ENCODE data around the gene OR10G3.
"Not testable (repeated sequence)": the region's sequence is repeated elsewhere in the genome, so short reads cannot be mapped to it uniquely, and the experiment has no call there.

Gene OR10G3

GRCh38 chr14:21579976-21580375 lies at the start of gene OR10G3:
TSS of gene OR10G3 (minus strand) at chr14:21580076. CDS start at chr14:21570744, 9,332 bp downstream.
- DNase-seq, result no peak

DNA sequence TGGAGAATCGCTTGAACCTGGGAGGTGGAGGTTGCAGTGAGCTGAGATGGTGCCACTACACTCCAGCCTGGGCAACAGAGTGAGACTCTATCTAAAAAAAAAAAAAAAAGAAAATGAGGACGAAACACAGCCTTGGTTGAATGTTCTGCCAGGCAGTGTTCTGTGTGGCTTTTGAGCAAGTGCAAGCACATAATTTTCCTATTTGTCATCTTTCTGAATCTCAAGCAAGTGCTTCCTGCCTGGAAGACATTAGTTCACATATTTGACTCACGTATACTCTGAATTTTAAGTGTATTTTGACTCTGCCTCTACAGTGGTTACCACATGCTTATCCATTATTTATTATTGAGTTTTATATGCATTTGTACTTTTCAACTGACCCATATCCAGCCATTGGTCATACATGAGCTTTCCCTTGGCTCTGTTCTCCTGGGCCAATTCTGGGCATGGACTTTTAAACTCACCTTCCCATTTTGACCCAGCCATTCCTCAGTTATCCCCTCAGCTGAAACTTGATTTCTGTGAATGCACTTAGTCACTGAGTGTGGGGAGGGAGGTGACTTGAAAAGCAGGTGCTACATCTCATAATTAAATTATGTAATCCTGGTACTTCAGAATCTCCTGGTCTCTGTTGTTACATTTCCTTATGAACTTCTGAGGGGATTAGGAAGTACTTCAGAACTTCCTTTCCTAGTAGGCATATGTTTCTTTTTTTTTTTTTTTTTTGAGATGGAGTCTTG lies 46.8 kb upstream of the OR10G3 start:
- DNase-seq, result peak; percentile 2

DNA sequence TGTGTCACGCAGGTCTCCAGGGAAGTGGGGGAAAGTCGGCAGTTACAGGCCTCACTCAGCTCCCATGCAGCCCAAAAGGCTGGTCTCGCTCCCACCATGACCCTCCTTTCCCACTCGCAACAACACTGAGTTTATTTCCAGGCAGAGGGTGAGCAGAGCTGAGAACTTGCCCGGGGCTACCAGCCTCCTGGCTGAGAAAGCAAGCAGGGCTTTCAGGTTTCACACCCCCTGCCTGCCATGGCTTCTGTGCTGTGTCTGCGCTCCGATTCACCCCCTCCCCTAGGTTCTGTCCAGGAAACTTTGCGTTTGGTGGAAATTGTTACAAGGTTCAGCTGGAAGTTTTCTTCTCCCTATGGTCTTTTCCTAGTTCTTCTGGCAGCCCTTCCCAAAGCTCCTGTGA lies 37.7 kb upstream of the OR10G3 start:
- no peak for DNase-seq

DNA sequence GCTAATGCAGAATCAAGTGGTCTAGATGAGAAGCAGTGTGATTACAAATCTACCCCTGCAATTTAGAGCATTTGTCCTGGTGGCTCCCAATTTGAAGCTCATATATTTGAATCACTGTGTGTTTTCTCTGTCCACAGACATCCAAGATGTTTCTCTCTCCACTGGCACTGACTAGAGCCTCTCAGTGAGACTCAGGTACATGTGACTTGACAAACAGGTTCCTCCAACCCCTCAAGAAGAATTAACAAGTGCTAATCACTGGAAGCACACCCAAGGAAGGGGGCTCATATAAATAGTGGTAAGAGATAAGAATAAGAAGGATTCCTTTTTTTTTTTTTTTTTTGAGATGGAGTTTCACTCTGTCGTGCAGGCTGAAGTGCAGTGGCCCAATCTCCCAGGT lies 34.4 kb upstream of the OR10G3 start:
- DNase-seq, result peak; percentile 33

DNA sequence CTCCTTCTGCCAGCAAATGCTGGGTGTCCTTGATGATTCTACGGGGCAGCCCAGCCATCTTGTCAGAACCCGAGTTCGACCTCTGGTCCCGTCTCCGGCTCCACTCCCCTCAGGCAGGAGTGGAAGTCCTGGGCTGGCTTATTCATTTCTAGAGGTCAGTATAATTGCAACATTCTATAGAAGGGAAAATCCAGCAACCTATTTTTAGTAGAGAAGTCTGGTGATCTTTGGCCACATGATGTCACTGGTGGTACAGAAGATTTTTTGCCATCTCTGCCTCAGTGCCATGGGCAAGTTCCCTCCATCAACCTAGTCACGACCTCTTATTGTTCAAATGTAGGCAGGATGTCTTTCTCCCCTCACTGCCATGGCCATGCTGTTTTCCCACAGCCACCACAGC lies 32.4 kb upstream of the OR10G3 start:
- DNase-seq, result no peak

- DNase-seq, result not testable (repeated sequence)
Observed at GRCh38 chr14:21602181-21602580, 22.3 kb upstream of the OR10G3 start.

GRCh38 chr14:21589317-21589716 lies 9.4 kb upstream of the OR10G3 start:
- DNase-seq, result peak; percentile 6

GRCh38 chr14:21575661-21576060 lies 4.2 kb downstream of the OR10G3 start:
- DNase-seq, result no peak

DNA sequence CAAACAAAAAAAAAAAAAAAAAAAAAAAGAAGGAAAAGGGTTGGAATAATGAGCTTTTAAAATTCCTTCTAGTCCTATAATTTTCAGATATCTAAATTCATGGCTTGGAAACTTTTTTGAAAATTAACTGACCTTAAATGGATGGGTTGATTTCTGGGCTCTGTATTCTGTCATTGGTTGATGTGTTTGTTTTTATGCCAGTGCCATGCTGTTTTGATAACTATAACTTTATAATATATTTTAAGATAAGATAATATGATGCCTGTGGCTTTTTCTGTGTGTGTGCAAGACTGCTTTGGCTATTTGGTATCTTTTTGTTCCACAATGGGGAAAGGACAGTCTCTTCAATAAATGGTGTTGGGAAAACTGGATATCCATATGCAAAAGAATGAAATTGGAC lies 7.3 kb downstream of the OR10G3 start:
- DNase-seq, result no peak

GRCh38 chr14:21558703-21559170 lies 21.1 kb downstream of the OR10G3 start:
- no peak for DNase-seq

DNA sequence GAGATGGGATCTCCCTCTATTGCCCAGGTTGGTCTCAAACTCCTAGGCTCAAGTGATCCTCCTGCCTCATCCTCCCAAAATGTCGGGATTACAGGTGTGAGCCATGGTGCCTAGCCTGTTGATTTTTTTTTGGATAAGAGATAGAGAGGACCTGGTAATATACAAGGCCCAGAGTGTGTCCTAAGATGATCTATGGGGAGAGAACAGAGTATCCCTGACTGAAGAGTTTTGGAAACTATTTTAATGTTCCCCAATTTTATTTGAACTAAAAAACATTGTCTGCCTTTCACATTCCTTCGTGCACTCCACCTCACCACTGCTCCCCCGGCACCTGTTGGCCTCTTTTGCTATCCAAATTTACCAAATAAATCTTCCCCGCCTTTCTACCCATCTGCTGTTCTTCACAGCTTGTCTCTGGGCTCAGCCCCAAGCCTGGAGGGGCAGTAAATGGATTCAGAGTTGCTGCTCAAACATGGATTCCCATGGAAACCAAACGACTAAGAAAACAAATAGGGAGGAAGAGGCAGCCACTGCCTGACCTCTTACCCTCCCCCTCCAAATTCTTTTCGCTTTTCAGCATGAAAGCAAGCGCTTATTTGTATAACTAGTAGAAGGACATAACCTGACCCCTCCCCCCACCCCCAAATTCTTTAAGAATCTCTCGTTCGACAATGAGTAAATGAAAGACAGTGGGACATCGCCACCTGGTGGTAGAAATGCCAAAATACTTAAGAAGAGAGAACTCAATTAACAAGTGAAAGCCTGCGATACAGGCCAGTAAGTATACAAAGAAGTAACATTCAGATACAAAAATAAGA lies 22.6 kb downstream of the OR10G3 start:
- peak; percentile 85 for DNase-seq

- no peak for DNase-seq
Observed at GRCh38 chr14:21556378-21557083, 23.3 kb downstream of the OR10G3 start.

DNA sequence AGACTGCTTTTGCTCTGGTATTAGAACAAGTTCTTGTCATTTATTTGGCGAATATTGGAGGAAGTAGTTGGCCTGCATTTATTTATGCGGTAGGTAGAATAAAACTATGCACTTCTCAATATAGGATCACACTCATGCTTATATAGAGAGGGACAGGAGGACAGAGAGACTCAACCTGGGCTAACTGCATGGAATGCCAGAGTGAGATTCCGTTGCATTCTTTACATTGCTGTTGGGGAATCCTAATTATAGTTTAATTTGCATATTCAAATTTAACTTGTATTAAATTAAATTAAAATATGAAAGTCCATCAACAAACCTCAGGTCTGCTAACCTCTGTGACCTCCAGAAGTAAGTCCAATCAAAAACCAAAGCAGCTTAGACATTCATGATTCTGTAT lies 26.6 kb downstream of the OR10G3 start:
- no peak for DNase-seq

GRCh38 chr14:21544588-21544987 lies 35.3 kb downstream of the OR10G3 start:
- not testable (repeated sequence) for DNase-seq

GRCh38 chr14:21543963-21544362 lies 35.9 kb downstream of the OR10G3 start:
- DNase-seq, result no peak

- DNase-seq, result no peak
Observed at GRCh38 chr14:21543521-21543960, 36.3 kb downstream of the OR10G3 start.

GRCh38 chr14:21541413-21542074 lies 38.3 kb downstream of the OR10G3 start:
- no peak for DNase-seq

DNA sequence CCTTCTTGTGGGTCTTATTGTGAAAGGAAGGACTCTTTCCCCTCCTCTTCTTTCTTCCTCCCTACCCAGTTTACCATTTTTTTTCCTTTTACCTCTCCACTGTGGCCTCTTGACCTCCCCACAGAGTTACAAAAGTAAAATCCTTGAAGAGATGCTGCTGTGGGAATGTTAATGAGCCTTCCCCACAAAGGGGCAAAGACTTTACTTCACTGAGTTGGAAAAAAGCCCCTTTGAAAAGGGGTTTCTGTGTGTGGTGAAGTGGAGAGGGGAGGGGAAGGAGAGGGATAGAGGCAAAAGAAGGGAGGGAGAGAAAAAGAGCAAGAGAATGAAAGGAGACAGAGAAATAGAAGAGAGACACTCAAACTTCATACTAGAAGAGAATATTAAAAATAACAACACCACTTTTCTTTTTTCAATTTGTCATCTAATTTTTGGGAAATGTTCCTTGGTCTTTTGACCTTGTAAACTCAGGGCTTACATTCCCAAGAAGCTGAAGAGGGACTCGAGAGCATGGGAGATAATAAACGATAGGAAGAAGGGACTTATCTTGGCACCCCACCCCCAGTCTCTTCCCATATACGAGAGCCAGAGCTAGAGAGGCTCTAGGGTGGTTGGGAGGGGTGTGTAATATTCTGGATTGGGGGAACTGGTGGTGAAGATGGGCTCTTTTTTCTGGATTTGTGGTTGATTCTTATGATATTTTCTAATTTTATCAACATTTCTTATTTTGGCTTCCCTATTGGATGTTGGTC lies 40.5 kb downstream of the OR10G3 start:
- DNase-seq, result no peak

- DNase-seq, result no peak
Observed at GRCh38 chr14:21537090-21537424, 42.8 kb downstream of the OR10G3 start.

GRCh38 chr14:21536418-21537089 lies 43.3 kb downstream of the OR10G3 start:
- no peak for DNase-seq
